Dedifferentiated amniotic fluid mesenchymal stem cell (primary cell): ENCODE measurements around the gene CRIP2.

Experiments
- DNase-seq: peaks from one replicate; pipeline ENCODE4 v3.0.0-alpha.2; 2016; ENCODE audit errors: extremely low spot score

The CRIP2 gene

DNA sequence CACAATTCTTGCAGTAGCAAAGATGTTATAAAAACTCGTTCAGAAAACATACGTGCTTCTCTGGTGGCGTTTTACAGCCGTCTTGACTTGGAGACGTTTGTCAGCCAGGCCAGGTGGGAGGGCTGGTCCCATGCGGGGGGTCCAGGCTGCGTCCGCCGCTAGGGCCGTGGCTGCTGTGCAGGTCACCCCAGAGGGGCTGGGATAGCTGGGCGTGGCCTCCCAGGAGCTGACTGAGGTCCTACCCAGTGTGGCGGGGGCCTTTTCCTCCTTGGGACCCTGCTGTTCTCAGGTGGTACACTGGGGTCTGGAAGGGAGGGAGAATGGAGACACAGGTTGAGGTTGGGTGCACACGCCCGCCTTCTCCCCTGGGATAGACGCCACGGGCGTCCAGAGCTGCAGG, 29.8 kb upstream of the CRIP2 start:
- no peak for DNase-seq

DNA sequence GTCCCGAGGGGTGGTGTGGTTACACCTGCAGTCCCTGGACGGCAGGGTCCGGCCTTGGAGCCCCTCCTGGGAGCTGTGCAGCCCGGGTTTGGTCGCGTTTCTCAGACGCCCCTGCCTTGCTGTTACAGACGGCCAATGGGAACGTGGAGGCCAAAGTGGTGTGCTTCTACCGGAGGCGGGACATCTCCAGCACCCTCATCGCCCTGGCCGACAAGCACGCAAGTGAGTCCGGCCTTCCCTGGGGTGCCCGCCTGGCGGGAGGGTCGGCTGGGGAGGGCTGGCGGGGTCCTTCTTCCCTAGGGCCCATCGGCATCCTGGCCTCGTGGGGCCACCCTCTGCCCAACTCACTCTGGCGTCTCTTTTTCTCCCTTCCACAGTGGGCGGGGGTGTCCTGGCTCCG, 29.3 kb upstream of the CRIP2 start:
- no peak for DNase-seq

DNA sequence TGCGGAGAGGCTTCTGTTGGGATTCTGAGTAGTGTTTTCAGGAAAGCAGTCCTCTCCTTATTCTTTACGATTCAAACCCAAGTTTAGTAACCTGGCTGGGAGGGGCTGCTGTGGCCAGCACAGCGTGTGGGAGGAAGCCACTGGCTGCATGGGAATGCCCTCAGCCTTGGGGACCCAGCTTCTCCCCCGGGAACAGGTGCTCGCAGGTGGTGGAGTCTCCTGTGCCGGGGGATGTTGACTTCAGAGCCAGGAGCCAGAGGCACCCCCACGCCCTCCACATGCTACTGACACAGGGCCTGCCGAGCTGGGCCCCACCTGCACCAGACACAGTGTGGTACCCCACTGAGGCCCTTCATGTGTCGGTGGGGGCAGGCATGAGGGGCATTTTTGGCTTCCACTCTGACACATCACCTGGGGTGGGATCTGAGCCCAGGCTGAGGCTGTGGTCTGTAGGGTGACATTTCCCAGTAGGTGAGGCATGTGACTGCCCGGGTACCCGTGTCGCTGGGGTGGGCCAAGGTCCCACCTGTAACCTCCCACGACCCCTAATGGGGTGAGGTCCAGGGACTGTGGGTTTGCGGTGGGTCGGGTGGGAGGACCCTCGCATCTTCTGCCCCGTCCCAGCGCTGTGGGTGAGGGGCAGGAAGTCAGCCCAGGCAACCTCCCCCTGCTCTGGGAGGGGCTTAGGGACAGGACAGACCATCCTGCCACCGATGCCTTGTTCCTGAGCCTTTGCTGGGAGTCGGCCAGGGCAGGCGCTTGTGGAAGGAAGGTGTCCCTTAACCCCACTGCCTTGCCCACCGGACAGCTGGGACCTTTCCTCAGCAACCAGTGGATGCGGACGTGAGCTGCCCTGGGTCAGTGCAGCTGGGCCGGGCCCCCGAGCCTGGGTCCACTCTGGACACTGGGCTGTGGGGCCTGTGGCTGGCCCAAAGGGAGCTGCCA, 28.4 kb upstream of the CRIP2 start:
- DNase-seq: no peak

DNA sequence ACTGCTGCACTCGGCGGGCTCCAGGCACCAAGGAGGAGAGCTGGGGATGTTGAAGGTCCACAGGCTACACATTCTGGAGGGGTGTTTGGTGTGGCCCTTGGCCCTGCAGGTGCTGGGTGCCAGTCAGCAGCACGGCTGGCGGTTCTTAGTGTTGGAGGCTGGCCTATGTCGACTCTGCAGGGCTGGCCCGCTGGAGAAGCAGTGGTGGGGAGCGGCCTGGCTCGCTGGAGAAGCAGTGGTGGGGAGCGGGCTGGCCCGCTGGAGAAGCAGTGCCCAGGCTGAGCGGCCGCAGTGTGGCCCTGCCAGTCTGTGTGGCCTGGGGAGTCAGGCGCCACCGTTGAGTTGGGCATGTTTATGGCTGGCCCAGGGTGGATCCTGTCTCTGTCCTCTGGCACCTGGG, 27.6 kb upstream of the CRIP2 start:
- no peak for DNase-seq

DNA sequence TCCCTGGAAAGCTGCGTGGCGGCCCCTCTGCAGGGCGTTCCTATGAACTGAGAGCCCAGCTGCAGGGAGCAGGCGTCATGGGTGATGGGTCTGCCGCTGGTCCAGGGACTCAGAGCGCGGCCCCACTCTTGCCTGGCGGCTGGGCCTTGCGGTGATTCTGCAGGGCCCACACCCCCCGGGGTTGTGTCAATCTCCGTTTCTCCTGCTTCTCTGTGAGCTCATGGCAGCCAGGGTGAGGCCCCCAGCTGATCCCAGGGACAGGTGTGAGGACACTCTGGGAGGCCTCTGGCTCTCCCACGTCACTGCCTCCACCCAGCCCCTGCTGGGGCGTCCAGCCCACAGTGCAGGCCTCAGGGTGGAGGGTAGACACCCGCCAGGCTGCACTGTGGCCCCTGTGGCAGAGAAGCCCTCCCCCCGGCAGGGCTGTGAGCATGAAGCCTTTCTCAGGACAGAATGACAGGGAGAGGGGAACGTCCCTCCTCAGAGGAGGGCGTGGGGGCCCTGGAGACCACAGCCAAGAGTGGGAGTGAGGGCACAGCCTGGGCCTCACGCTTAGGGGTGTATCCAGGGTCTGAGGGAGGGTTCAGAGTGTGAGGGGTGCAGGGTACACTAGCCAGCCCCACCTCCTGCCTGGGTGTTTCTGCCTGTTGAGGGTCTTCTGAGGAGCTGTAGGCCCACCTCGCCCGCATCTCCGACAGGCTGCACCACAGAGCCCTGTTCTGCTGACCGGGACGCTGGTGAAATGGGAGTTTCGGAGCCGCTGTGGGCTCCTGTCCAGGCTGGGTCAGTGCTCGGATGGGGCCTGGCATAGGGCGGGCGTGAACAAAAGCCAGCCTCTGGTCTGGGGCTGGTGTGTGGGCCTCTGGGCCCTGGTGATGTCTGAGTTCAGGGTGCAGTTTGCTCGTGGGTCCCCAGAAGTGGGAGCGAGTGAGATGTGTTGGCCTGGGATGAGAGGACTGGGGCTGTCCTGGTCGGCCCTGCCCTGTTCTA, 26.7 kb upstream of the CRIP2 start:
- DNase-seq: no peak

DNA sequence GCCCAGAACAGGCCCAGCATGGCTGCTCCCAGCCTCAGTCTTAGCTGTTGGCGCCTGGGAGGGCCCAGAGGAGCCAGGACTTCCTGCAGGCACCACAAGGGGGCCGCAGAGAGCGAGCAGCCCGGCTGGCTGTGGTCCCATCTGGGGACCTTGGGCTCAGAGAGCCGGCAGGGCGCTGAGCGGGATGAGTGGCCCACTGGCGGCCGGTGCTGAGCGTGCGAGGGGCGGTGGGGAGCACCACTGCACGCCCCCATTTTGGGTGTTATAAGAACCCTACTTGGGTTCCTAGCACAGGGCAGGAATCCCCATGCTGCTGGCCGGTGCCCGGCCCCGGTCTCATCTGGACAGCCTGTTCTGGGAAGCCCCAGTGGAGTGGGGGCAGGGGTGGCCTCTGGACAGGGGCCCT, 25.9 kb upstream of the CRIP2 start:
- DNase-seq: no peak

DNA sequence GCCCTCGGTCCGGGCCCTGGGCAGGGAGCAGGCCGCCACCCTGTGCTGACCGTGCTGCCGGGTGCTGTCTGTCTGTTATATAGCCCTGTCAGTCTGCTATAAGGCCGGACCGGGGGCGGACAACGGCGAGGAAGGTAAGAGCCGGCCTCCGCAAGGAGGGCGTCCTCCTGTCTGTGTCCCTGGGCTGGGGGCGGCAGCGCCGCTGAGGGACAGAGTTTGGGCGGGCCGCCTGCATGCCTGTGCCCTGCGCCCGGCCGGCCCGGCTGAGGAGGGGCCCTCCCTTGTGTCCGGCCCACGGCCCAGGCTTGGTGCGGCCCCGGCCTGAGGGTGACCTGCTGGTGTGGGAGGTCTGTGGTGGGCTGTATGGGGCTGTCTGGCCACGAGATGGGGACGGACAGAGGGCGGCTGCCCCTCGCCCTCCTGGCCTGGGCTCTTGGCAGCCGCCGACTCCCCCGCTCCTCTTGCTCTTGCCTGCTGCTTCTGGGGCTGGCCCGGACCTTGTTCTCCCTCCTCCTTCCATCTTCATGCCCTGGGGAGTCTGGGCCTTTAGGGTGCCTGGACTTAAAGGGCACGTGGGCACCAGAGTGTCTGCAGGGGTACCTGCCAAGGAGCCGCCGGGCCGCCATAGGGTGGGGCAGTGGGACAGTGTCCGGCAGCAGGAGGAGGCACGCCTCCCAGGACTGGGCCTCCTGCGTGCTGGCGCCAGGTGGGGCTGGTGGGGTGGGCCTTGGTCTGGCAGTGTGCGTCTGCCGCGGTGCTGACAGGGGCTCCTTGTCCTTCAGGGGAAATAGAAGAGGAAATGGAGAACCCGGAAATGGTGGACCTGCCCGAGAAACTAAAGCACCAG, 25.1 kb upstream of the CRIP2 start:
- DNase-seq: no peak

DNA sequence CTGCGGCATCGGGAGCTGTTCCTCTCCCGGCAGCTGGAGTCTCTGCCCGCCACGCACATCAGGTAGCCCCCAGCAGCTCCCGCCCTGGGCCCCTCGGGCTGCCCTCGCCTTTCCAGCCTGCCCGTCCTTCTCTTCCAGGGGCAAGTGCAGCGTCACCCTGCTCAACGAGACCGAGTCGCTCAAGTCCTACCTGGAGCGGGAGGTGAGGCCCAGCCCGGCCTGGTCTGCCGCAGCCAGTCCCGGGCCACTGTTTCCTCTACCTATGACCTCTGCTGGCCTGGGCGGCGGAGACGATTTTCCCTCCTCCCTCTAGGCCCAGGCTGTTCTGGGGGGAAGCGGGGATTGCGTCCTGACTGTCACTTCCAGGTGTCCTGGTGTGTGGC, 24.5 kb upstream of the CRIP2 start:
- DNase-seq: no peak

DNA sequence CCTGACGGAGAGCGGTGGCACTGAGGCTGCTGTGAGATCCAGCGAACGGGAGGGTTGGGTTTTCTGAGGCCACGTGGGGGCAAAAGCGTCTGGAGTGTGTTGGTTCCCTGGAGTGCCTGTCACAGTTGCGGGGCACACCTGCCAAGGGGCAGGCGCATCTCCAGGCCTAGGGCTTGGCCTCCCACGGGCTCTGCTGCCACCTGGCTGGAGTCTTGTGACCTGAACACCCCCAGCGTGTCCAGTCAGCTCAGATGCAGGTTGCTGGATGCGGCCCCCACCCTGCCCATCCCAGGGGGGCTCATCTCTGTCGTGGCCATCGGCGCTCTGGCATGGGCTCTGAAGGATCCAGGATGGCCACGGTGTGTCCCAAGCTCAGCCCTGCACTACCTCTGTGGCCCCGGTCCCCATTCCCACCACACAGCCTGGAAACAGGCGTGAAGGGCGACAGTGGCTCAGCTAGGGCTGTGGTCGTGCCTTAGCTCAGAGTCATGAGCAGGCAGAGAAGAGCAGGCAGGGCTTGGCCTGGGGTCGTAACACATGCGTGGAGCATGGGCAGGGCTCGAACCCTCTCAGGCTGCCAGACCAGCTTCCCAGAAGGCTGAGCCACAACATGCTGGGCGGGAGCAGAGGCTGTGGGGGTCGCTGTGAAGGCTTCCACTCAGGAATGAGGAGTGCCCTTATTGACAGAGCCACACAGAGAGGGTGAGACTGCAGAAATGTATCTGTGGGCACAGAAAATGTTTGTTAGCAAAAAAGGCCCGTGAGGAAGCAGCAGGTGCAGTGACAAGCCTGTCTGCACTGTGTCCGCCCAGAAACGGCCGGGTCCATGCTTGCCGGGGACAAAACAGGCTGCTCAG, 23.5 kb upstream of the CRIP2 start:
- no peak for DNase-seq

DNA sequence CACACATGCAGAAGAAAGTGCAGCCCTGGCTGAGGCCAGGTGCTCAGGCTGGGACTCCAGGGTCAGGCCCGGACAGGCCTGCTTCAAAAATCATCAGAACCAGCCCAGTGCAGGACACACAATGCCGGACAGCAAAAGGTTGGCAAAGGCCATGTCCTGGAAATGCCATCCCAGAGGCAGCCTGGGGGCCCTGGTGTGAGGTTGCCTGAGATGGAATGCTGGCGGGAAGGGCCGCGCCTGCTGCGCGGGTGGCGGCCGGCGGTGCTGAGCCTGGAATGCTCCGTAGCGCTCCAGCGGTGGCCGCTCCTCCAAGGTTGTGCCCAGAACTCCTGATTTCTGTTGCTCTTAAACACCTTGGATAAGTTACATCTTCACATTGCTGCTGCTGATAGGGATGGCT, 21.7 kb upstream of the CRIP2 start:
- DNase-seq: no peak

DNA sequence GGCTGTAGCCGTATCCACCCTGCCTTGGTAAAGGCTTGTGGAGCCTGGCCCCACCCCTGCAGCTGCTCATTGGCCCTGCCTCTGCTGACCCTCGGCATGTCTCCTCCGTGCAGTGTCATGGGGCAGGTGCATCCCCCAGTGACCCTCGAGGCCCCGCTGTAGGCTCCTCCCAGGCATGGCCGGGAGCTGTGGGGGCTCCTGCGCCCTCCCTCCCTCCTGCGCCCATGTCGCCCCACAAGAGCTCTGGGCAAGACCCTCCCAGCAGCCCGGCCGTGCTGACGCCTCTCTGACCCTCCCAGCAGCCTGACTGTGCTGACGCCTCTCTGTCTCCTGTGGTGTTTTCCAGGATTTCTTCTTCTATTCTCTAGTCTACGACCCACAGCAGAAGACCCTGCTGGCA, 20.8 kb upstream of the CRIP2 start:
- no peak for DNase-seq

DNA sequence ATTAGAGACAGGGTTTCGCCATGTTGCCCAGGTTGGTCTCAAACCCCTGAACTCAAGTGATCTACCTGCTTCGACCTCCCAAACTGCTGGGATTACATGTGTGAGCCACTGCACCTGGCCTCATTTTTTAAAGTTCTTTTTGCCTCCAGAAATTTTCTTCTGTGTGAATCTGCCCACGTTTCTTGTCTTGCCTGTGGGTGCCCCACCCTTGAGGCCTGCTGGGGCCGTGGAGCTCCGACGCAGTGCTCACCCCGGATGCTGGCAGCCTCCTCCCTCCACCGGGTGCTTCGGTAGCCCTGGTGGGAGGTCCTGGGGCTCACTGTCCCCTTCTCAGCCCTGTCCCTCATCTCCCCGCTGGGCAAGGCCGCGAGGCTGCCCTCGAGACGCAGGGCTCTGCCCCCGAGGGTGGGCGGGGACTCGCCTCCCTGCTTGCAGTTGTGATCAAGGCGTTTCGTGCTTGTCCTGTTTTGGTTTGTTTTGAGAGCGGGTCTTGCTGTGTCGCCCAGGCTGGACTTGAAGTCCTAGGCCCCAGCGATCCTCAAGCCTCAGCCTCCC, 19.5 kb upstream of the CRIP2 start:
- DNase-seq: no peak

DNA sequence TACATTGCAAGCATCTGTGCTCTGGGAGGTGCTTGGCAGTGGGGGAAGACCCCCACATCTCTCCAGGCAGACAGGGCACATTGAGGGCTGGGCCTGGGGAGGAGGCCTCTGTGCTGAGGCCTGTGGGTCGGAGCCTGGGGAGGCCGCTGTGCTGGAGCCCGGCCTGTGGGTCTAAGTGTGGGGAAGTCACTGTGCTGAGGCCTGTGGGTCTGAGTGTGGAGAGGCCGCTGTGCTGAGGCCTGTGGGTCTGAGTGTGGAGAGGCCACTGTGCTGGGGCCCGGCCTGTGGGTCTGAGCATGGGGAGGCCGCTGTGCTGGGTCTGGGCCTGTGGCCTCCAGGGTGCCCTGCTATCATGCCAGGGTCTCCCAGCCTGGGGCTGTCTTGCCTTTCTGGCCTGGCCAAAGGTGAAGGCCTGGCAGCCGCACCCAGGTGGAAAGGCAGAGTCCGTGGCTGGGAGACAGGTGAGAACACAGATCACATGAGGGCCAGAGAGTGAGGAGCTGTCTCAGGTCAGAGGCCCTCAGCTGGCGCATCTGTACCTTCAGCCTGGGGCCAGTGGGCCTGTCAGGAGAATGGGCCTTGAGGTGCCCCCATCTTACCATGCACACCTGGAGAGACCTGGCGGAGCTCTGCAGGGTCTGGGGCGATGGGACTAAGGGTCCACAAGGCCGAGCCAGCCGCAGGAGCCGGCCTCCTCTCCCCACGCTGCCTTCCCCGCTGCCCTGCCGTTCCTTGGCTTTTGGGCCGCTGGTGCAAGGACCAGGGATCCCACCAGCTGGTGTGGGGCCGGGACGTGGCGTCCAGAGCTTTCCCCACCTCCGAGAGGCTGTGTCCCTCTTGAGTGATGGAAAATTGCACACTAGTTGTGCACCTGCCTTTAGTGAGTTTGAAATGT, 18.6 kb upstream of the CRIP2 start:
- no peak for DNase-seq

DNA sequence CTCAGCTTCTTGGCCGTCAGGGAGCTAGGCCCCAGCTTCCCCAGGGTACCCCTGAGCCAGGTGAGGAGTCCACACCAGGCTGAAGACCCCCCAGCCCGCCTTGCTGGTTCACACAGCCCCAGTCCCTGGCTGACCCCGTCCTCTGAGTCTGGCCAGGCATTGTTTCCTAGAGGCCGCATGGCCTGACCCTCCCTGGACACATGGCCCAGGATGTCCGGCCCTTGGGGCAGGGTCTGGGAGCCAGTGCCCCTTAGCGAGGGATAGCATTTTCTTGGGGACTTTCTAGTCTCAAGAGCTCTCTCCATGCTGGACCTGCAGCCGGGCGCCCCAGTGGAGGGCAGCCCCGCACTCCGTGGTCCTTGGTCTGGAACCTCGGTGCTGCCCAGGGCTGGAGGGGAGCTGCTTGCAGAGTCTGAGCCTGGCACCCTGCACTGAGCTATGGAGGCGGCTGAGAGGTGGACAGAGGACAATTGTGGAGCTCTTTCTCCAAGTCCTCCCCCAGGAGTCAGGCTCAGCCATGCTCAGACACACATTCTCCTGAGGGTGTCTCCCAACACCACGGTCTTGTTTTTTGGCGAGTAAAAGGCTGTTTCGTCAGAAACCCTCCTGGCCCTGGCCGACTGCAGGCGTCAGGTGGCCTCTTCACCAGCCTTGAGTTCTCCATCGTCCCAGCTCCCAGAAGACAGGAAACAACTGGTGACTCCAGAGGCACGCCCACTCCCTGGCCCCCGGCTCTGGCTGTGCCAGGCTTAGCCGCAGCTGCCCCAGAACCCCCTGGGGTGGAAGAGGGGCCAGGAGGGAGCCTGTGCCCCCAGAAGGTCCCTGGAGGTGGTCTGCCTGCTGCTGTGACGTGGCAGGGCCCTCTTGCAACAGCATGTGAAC, 17.6 kb upstream of the CRIP2 start:
- no peak for DNase-seq

DNA sequence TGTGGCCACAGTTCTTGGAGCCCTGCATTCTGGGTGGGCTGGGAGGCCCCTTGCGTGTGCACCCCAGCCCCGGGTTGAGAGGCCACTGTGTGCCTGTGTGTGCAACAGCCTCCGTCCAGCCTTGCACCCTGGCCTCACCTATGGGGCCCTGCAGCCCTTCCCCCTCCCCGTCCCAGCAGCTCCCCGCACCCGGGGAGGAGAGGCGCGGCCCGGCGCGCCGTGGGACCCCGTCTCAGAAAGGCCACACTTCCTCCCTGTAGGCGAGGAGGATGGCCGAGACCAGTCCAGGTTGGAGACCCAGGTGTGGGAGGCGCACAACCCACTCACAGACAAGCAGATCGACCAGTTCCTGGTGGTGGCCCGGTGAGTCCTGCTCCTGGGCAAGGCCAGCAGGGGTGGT, 16.6 kb upstream of the CRIP2 start:
- no peak for DNase-seq

DNA sequence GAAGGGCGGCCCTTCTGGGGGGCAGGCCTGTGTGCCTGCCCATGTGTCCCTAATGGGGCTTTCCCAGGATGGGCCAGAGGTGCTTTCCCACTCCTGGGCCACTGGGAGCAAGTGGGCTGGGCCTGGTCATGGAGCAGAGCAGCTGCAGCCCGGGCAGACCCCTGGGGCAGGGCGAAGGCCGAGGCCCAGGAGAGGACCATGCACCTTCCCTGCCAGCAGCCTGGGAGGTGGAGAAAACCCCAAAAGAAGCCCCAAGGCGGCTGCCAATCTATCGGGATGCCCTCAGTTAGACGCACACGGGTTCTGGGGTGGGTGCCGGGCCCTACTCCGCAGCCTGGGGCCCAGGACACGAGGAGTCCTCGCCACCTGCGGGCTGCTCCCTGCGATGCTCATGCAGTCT, 16.1 kb upstream of the CRIP2 start:
- no peak for DNase-seq

DNA sequence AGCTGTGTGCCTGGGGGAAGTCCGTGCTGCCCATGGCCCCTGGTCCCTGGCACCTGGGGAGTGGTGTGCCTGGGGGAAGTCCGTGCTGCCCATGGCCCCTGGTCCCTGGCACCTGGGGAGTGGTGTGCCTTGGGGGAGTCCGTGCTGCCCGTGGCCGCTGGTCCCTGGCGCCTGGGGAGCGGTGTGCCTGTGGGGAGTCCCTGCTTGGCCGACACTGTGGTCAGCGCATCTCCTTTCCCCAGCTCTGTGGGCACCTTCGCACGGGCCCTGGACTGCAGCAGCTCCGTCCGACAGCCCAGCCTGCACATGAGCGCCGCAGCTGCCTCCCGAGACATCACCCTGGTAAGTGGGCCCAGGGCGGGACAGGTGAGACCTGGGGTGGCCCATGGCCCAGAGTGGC, 14.5 kb upstream of the CRIP2 start:
- no peak for DNase-seq

DNA sequence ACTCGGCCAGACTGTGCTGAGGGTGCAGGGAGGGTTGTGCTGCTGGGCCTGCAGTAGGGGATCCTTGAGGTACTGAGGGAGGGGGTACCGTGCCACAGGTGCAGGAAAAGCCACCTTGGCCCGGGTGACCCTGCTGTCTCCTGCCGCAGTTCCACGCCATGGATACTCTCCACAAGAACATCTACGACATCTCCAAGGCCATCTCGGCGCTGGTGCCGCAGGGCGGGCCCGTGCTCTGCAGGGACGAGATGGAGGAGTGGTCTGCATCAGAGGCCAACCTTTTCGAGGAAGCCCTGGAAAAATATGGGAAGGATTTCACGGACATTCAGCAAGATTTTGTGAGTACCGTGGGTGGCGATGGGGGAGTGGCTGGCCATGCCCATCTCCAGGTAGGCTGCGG, 14.0 kb upstream of the CRIP2 start:
- no peak for DNase-seq

DNA sequence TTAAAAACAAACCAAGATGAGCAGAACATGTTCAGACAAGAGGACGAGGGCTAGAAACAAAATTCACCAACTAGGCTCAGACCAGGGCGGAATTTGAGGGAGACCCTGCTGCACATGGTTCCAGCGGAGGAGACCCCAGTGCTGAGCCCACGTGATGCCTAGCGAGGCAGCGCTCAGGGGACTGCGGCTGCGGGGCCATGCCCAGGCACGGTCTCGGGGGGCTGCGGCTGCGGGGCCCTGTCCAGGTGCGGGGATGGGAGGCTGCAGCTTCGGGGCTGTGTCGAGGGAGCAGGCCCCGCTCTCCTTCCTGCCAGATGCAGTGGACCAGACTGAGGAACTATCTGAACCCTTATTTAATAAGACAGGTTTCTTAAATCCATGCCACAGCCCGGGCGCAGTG, 12.7 kb upstream of the CRIP2 start:
- DNase-seq: no peak
